Tongue (tissue), 2 donors: ENCODE results near the gene SEMA4A. TPM values are rescaled to one million over a fixed set of nuclear protein-coding genes. Genes with fewer than 3 reads are reported as not detected.
"Not testable (repeated sequence)": the region's sequence is repeated elsewhere in the genome, so short reads cannot be mapped to it uniquely, and the experiment has no call there.

Source experiments
- DNase-seq: peaks from one replicate; pipeline ENCODE4 v3.0.0-alpha.2; 2015
- total RNA-seq: library from RNA; depleted of rRNA; stranded (reverse); fragments of >200 nt; gene quantifications from one replicate; pipeline ENCODE4 v1.2.3, GENCODE V29; 2014

SEMA4A gene
- total RNA-seq, 1 donor from 2014 or later, result 5.5 TPM

GRCh38 chr1:156160000-156160742, 6.8 kb downstream of the SEMA4A start:
- DNase-seq, result no peak

GRCh38 chr1:156160743-156161171, 7.4 kb downstream of the SEMA4A start:
- peak; percentile 96 for DNase-seq

- no peak for DNase-seq
Measured at GRCh38 chr1:156162430-156163037, 9.1 kb downstream of the SEMA4A start.

GRCh38 chr1:156163712-156164111, 10.3 kb downstream of the SEMA4A start:
- no peak for DNase-seq

- no peak for DNase-seq
Measured at GRCh38 chr1:156164125-156164831, 10.9 kb downstream of the SEMA4A start.

- no peak for DNase-seq
Measured at GRCh38 chr1:156165083-156165482, 11.7 kb downstream of the SEMA4A start.

GRCh38 chr1:156167536-156167935, 14.2 kb downstream of the SEMA4A start:
- no peak for DNase-seq

GRCh38 chr1:156172696-156173470, 19.5 kb downstream of the SEMA4A start:
- DNase-seq, result no peak

- DNase-seq, result no peak
Measured at GRCh38 chr1:156176610-156177210, 23.3 kb downstream of the SEMA4A start.

- DNase-seq, result no peak
Measured at GRCh38 chr1:156177919-156178654, 24.7 kb downstream of the SEMA4A start.

GRCh38 chr1:156180471-156180870, 27.1 kb downstream of the SEMA4A start:
- no peak for DNase-seq

GRCh38 chr1:156181391-156181924, 28.1 kb downstream of the SEMA4A start:
- not testable (repeated sequence) for DNase-seq

- DNase-seq, result not testable (repeated sequence)
Measured at GRCh38 chr1:156182010-156182779, 28.8 kb downstream of the SEMA4A start.

- DNase-seq, result not testable (repeated sequence)
Measured at GRCh38 chr1:156186347-156187177, 33.2 kb downstream of the SEMA4A start.

GRCh38 chr1:156190265-156190664, 36.9 kb downstream of the SEMA4A start:
- not testable (repeated sequence) for DNase-seq

- no peak for DNase-seq
Measured at GRCh38 chr1:156191292-156191964, 38.0 kb downstream of the SEMA4A start.

- DNase-seq, result no peak
Measured at GRCh38 chr1:156193208-156193487, 39.8 kb downstream of the SEMA4A start.

- peak; percentile 100 for DNase-seq
Measured at GRCh38 chr1:156193488-156194299, 40.3 kb downstream of the SEMA4A start, which contains the start of gene SLC25A44. TSS of gene SLC25A44 (plus strand) at chr1:156194104. CDS start at chr1:156199848, 5,744 bp downstream.
